Measurements from ENCODE around the gene WNT2. TPM values are rescaled to one million over a fixed set of nuclear protein-coding genes. Genes with fewer than 3 reads are reported as not detected.

The WNT2 gene
- total RNA-seq, 1 experiment from 2014 or later = not detected

DNA sequence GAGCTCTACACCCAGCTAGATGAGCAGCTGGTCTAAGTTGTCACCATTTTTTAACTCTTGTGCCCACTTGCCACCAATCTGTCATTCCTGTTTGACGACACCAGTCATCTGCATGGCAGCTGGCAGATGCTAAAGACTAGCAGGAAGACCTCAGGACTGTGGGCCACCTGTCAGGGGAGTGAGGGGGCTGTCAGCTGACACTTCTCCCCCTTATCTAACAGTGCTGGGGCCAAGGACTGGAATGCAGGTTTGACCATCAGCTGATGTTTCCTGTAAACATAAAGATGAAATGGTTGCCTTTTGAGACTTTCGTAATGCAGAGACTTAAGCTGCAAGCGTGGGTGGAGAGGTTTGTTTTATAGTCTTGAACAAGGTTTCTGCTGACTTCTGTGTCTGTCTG is 93.5 kb downstream of the WNT2 start:
- H2AFZ ChIP-seq (ENCODE audit: low read length) = no peak overlapping the region
- TF ChIP-seq EZH2 (IDR thresholded peaks at IDR 0.05; ENCODE audit: low read length, unreplicated experiment) (no peak), EZH2phosphoT487 (IDR thresholded peaks at IDR 0.05; ENCODE audit: borderline replicate concordance, low read length) (no peak)
- TF ChIP-seq, protein P1, sequence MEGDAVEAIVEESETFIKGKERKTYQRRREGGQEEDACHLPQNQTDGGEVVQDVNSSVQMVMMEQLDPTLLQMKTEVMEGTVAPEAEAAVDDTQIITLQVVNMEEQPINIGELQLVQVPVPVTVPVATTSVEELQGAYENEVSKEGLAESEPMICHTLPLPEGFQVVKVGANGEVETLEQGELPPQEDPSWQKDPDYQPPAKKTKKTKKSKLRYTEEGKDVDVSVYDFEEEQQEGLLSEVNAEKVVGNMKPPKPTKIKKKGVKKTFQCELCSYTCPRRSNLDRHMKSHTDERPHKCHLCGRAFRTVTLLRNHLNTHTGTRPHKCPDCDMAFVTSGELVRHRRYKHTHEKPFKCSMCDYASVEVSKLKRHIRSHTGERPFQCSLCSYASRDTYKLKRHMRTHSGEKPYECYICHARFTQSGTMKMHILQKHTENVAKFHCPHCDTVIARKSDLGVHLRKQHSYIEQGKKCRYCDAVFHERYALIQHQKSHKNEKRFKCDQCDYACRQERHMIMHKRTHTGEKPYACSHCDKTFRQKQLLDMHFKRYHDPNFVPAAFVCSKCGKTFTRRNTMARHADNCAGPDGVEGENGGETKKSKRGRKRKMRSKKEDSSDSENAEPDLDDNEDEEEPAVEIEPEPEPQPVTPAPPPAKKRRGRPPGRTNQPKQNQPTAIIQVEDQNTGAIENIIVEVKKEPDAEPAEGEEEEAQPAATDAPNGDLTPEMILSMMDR (conservative IDR thresholded peaks at IDR 0.05; ENCODE audit: low read depth, low read length) = no peak
- H3K4me3 ChIP-seq (ENCODE audit: low read length) = no peak overlapping the region
- no peaks in the 10 kb centered on the region for H3F3A ChIP-seq (ENCODE audit: low read length, unreplicated experiment)
- H3K4me2 ChIP-seq (ENCODE audit: low read length) = no peak overlapping the region
- ChIA-PET POLR2A (ENCODE audit: unreplicated experiment) (no interaction called here), CTCF (no interaction called here)
- intact Hi-C loops (cut with micrococcal nuclease) = no loop called here
- DNase-seq (no peak), ATAC-seq (no peak)
- no peaks in the 10 kb centered on the region for H3K79me2 ChIP-seq (ENCODE audit: low read length)
- H3K4me1 ChIP-seq (ENCODE audit: insufficient read depth, low read length) = no peaks in the 10 kb centered on the region
- H3K27ac ChIP-seq (ENCODE audit: low read length) = no peak overlapping the region
- no peaks in the 10 kb centered on the region for H3K36me3 ChIP-seq (ENCODE audit: low read depth, low read length)
- no TSS peak for BruUV-seq (replicated peaks)
- no peaks in the 10 kb centered on the region for H3K9me3 ChIP-seq (ENCODE audit: low read length)
- H3K27me3 ChIP-seq (ENCODE audit: low read length) = no peaks in the 10 kb centered on the region
- no peak overlapping the region for H3K9ac ChIP-seq (ENCODE audit: low read length)
- no peaks in the 10 kb centered on the region for H4K20me1 ChIP-seq (ENCODE audit: low read length)
- H3K9me2 ChIP-seq (replicated peaks; ENCODE audit: low read length) = no peaks in the 10 kb centered on the region

DNA sequence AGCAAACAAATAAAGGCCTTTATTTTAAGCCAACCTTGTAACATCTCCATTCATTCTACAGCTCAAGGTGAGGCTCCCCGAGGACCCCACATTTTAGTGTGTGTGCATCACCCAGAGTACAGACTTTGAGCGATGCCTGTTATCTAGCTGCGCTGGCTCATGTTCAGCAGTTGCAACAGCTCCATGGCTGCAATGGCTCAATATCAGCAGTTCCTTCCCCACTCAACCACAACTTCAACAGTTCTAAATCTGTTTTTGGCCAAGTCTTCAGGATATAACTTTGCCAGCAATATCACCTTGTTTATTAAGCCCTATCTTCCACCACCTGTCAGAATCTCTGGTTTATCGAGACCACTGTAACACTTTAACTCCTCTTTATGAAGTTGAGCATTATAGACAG is 95.8 kb downstream of the WNT2 start:
- no peaks in the 10 kb centered on the region for H3K79me2 ChIP-seq (ENCODE audit: low read length)
- no peaks in the 10 kb centered on the region for H3K4me1 ChIP-seq (ENCODE audit: insufficient read depth, low read length)
- no peaks in the 10 kb centered on the region for H3K27me3 ChIP-seq (ENCODE audit: low read length)
- ATAC-seq (no peak), DNase-seq (no peak)
- intact Hi-C loops (cut with micrococcal nuclease) = no loop called here
- no peak overlapping the region for H3K9ac ChIP-seq (ENCODE audit: low read length)
- H2AFZ ChIP-seq (ENCODE audit: low read length) = no peak overlapping the region
- no peak overlapping the region for H3K27ac ChIP-seq (ENCODE audit: low read length)
- H4K20me1 ChIP-seq (ENCODE audit: low read length) = no peaks in the 10 kb centered on the region
- no TSS peak for BruUV-seq (replicated peaks)
- POLR2A ChIA-PET (ENCODE audit: unreplicated experiment) = no interaction called here
- H3F3A ChIP-seq (ENCODE audit: low read length, unreplicated experiment) = no peaks in the 10 kb centered on the region
- CTCF ChIA-PET = no interaction called here
- no peak overlapping the region for H3K4me3 ChIP-seq (ENCODE audit: low read length)
- no peaks in the 10 kb centered on the region for H3K9me3 ChIP-seq (ENCODE audit: low read length)
- no peaks in the 10 kb centered on the region for H3K36me3 ChIP-seq (ENCODE audit: low read depth, low read length)
- TF ChIP-seq, protein P1 (conservative IDR thresholded peaks at IDR 0.05; ENCODE audit: low read depth, low read length) = no peak
- TF ChIP-seq EZH2phosphoT487 (IDR thresholded peaks at IDR 0.05; ENCODE audit: borderline replicate concordance, low read length) (no peak), EZH2 (IDR thresholded peaks at IDR 0.05; ENCODE audit: low read length, unreplicated experiment) (no peak)
- H3K4me2 ChIP-seq (ENCODE audit: low read length) = no peak overlapping the region
- H3K9me2 ChIP-seq (replicated peaks; ENCODE audit: low read length) = no peaks in the 10 kb centered on the region

DNA sequence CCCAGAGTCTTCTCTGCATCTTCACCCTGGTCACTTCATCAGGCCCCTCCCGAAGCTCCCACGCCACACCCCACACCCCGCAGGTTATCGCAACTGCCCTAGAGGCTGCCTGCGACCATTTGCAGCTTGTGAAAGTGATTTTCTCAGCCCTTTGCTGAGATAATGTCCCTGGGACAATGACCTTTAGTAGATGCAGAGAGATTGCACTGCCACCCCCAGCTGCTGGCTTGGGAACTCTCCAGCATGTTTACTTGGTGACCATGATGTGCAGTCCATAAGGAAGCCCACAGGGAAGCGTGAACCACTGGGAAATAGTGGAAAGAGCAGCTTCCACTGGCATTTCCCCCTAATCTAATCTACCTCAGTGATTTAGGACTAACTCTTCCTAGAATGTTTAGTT is 97.3 kb downstream of the WNT2 start:
- H3F3A ChIP-seq (ENCODE audit: low read length, unreplicated experiment) = no peaks in the 10 kb centered on the region
- no TSS peak for BruUV-seq (replicated peaks)
- no peaks in the 10 kb centered on the region for H3K79me2 ChIP-seq (ENCODE audit: low read length)
- H3K4me3 ChIP-seq (ENCODE audit: low read length) = no peak overlapping the region
- H3K36me3 ChIP-seq (ENCODE audit: low read depth, low read length) = no peaks in the 10 kb centered on the region
- TF ChIP-seq EZH2 (IDR thresholded peaks at IDR 0.05; ENCODE audit: low read length, unreplicated experiment) (no peak), EZH2phosphoT487 (IDR thresholded peaks at IDR 0.05; ENCODE audit: borderline replicate concordance, low read length) (no peak)
- TF ChIP-seq, protein P1 (conservative IDR thresholded peaks at IDR 0.05; ENCODE audit: low read depth, low read length) = no peak
- no peak overlapping the region for H3K9ac ChIP-seq (ENCODE audit: low read length)
- H3K4me2 ChIP-seq (ENCODE audit: low read length) = no peak overlapping the region
- no peaks in the 10 kb centered on the region for H4K20me1 ChIP-seq (ENCODE audit: low read length)
- intact Hi-C loops (cut with micrococcal nuclease) = no loop called here
- no peaks in the 10 kb centered on the region for H3K4me1 ChIP-seq (ENCODE audit: insufficient read depth, low read length)
- H3K27me3 ChIP-seq (ENCODE audit: low read length) = no peaks in the 10 kb centered on the region
- ChIA-PET POLR2A (ENCODE audit: unreplicated experiment) (no interaction called here), CTCF (no interaction called here)
- no peak overlapping the region for H2AFZ ChIP-seq (ENCODE audit: low read length)
- ATAC-seq (no peak), DNase-seq (no peak)
- no peak overlapping the region for H3K27ac ChIP-seq (ENCODE audit: low read length)
- H3K9me3 ChIP-seq (ENCODE audit: low read length) = no peaks in the 10 kb centered on the region
- H3K9me2 ChIP-seq (replicated peaks; ENCODE audit: low read length) = no peaks in the 10 kb centered on the region

Other genes starting within 250 kb of the WNT2 start
- gene ASZ1, start 104.4 kb upstream of the WNT2 start, total RNA-seq (2014; rRNA removed) = not detected in 2 replicates
- not detected in 2 replicates for gene CFTR, start 157.0 kb upstream of the WNT2 start, total RNA-seq (2014; rRNA removed)